HG02759 (cell line): ENCODE data around the gene LSM12.
"Not testable (repeated sequence)": the region's sequence is repeated elsewhere in the genome, so short reads cannot be mapped to it uniquely, and the experiment has no call there.

Experiments
- ATAC-seq: cut with Tn5 transposase; IDR thresholded peaks from one replicate; pipeline ENCODE4 v1.9.1; 2021; ENCODE audit warnings: mild to moderate bottlenecking, moderate library complexity; ENCODE audit not compliant: unreplicated experiment

The LSM12 gene

DNA sequence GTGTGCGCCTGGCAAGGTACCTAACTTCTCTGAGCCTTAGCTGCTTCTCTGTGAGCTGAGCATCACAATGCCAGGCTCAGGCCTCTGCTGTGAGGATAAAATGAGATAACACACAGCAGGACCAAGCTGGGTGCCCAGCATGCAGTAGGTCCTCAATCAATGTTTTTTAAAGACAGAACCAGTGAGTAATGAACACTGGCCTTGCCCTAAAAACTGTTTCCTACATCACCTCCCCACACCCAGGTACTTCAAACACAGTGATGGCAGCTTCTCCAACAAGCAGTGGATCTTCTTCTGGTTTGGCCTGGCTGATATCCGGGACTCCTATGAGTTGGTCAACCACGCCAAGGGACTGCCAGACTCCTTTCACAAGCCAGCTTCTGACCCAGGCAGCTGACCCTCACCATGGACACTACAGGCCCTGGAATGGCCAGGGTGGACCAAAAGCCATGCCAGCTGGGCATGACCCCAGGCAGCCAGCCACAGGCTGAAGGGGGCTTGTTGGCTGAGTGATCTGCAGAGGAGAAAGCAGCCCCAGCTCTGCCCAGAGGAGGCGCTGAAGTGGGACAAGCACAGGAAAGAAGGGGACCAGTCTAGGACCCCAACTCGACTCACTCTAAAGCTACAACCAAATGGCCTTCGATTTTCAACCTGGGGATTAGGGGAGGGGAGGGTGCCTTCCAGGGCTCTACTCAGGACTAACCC is 58.1 kb downstream of the LSM12 start:
- no peak for ATAC-seq

DNA sequence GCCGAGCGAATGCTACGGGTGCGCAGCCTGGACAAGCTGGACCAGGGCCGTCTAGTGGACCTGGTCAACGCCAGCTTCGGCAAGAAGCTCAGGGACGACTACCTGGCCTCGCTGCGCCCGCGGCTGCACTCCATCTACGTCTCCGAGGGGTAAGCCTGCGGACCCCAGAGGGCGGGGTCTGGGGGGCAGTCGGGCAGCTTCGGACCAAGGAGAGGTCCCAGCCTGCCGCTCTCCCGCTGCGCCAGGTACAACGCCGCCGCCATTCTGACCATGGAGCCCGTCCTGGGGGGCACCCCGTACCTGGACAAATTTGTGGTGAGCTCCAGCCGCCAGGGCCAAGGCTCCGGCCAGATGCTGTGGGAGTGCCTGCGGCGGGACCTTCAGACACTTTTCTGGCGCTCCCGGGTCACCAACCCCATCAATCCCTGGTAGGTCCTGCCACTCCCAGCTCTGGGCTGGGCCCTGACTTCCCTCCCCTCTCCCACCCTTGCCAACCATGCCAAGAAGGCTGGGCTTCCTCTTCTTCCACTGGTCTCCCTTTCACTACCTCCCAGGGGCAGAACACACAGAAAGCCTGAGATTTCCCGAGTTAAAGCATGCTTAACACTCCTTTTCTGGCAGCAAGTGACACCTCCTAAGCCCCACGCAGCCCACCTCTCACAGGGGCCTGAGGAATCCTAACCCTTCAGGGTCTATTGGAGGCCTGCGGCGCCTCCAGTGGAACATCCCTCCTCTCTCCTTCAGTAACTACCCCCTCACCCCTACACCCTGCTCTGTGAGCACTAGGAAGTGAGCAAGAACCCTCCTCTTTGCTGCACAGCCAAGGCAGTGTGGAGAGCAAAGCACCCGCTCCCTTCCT is 58.9 kb downstream of the LSM12 start:
- ATAC-seq: peak; percentile 10

DNA sequence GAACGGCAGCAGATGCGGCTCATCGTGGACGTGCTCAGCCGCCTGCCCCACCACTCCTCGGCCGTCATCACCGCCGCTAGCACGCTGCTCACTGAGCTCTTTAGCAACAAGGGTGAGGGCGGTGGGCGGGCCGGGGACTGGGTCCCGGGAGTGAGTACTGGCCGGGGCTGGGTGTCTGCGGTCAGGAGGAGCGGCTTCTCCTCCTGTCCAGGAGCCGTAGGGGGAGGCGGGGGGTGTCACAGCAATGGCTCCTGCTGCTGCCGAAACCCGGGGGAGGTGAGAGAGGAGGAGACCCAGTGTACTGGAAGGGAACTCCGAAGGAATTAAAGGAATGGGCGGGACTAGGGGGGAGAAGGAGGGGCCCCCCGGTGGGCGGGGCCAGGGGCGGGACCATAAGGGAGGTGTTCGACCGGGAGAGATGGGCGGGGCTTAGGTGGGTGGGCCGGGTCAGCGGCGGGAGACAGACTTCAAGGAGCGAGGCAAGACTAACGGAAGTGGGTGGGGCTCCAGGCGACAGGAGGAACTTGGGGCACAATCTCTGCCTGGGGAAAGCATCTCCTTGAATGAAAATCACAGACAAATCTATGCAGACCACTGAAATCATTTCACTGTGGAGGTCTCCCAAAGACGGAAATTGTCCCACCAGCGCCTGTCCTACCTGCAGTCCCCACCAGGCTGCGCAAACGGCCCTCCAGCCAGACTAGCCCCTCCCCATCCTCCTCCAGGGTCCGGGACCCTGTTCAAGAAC is 59.7 kb downstream of the LSM12 start:
- peak; percentile 73 for ATAC-seq

DNA sequence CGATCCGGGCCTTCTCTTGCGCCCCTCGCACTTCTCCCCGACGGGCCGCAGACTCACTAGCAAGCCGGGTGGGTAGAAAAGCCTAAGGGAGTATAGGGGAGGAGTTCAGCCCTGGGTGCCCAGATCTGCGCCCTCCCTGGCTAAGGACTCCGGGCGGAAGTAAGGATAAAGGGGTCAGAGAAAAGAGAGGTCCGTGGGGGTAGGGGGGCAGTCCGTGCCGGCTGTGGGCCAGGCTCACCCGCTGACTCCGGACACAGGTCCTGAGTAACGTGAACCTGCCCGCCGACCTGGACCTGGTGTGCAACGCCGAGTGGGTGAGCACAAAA is 60.2 kb downstream of the LSM12 start:
- ATAC-seq: no peak

DNA sequence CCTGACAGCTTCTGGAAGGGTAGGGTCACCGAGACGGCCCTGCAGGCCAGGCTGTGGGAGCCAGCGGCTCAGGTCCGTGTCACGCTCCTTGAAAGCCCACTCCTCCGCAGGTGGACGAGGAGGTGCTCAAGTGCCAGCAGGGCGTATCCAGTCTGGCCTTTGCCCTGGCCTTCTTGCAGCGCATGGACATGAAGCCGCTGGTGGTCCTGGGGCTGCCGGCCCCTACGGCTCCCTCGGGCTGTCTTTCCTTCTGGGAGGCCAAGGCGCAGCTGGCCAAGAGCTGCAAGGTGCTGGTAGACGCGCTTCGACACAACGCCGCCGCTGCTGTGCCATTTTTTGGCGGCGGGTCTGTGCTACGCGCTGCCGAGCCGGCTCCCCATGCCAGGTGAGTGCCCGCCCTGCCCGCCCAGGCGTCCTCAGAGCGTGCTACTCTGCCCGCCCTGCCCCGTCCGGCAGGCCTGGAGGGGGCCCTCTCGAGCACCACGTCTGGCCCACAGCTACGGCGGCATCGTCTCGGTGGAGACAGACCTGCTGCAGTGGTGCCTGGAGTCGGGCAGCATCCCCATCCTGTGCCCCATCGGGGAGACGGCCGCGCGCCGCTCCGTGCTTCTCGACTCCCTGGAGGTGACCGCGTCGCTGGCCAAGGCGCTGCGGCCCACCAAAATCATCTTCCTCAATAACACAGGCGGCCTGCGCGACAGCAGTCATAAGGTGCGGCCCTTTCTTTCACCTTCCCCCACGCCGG is 60.8 kb downstream of the LSM12 start:
- ATAC-seq: no peak

DNA sequence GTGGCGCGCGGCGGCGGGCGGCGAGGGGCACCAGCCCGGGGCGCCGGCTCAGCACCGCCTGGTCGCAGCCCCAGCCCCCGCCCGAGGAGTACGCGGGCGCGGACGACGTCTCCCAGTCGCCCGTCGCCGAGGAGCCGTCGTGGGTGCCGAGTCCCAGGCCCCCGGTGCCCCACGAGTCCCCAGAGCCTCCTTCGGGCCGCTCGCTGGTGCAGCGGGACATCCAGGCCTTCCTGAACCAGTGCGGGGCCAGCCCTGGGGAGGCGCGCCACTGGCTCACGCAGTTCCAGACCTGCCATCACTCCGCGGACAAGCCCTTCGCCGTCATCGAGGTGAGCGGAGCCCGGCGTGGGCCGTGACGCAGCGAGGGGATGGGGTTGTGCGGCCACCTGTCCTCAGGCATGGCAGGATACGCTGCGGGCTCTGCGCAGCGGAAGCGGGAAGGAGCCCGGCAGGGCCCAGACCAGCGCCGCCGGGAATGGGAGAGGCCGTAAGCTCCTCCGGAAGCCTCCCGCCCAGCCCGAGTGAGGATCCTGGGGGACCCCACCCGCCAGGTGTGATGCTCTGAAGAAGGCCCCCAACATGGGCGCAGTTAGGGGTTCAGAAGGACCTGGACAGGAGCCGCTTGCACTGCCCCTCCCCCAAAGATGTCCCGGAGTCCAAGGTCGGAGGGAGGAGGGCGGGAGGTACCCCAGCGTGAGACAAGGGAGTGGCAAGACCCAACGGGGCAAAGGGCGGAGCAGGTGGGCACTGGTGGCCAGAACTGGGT is 61.5 kb downstream of the LSM12 start:
- ATAC-seq: no peak

DNA sequence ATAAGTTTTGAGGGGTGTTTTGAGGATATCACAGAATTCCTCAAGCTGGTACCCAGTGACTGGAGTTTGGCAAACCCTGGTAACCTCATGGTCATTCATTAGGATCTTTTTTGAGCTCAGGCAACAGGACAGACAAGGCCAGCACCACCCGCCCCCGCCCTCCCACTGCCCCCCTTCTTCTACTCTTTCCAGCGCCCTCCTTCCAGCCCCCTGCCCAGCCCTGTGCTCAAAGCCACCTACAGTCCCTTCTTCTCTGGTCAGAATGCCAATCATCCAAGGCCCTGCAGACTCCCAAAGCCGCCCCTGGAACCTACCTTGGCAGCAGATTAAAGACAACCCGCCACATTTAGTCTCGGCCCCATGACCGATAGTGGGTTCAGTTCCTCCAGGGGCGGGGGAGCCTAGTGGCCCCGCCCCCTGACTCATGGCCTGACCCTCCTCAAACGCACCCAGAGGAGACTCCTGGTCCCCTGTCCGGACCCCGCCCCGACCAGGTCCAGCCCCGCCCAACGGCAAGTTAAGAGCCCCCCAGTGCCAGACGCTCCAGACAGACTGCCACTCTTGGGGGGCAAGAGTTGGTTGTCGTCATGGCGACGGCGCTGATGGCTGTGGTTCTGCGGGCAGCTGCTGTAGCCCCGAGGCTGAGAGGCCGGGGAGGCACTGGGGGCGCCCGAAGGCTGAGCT is 62.3 kb downstream of the LSM12 start, which contains the start of gene NAGS:
Gene NAGS, plus strand, starts transcription at position 546 of the 684 bp plus-strand sequence. Its CDS starts 42 bp downstream, at position 588.
- ATAC-seq: no peak

DNA sequence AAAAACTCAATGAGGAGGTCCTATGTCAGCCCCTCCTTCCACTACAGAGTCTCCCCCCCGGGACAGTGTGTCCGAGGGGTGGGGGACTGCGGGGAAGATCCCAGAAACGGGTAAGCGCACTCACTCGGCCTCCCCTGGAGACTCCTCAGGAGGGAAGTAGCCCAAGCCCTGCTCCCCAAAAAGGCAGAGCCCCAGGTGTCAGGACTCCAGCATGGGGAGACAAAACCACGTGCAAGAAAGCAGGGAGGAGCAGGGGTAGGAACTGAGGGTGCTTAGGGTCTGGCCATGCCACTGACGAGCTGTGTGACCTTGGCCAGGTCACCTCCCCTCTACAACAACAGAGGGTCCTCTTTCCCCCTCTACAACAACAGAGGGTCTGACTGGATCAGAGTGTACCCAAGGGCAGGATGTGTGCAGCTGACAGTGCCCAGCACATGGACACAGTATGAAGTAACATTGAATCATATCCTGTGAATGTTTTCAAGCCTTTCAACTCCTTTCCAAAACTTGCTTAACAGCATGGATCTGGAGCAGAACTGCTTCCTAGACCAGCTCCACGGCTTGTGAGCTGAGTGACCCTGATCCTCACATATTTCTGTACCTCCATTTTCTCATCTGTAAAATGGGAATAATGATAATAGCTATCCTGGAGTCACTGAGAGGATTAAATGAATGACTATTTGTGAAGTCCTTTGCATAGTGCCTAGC is 64.2 kb downstream of the LSM12 start:
- ATAC-seq: no peak

DNA sequence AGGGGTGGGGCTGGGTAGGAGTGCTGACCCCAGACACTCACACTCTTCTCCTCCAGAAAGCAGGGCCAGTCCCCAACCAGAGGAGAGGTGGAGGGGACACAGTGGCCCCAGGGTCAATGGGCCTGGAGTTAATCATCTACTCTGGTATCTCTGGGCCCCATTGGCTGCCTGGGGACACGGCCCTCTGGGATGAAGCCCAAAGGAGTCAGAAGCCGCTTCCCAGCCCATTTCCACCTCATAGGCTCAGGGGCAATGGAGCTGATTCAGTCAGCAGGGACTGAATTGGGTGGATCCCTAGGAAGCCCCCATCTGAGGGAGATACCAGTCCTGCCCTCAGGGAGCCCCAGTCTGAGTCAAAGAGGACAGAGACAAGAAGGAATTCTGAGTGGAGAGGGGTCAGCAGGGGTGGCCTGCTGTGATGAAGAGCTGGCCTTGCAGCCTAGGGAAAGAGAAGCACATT is 65.0 kb downstream of the LSM12 start:
- no peak for ATAC-seq

DNA sequence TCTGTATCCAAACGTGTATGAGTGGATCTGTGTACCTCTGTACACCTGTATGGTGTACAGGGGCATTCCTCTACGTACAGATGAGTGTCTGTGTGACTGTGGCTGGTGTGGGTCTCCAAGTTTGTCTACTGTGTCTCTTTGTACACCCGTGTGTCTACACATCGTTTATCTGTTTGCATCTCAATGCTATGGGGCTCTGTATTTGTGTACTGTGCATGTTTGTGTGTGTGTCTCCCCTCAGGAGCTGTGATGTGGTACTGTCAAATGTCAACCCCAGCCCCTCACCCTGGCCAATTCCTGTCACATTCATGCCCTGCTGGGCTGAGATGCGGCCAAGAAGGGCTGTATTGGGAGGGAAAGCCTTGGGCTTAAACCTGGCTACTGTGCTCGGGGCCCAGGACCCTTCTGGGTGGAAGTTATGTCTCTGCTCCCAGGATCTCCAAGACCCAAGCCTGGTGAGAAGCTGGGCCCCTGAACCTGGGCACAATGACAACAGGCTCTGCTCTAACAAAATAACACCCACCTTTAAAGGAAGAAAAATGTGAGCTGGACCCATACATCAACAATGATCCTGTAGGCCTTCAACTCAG is 65.5 kb downstream of the LSM12 start:
- no peak for ATAC-seq

DNA sequence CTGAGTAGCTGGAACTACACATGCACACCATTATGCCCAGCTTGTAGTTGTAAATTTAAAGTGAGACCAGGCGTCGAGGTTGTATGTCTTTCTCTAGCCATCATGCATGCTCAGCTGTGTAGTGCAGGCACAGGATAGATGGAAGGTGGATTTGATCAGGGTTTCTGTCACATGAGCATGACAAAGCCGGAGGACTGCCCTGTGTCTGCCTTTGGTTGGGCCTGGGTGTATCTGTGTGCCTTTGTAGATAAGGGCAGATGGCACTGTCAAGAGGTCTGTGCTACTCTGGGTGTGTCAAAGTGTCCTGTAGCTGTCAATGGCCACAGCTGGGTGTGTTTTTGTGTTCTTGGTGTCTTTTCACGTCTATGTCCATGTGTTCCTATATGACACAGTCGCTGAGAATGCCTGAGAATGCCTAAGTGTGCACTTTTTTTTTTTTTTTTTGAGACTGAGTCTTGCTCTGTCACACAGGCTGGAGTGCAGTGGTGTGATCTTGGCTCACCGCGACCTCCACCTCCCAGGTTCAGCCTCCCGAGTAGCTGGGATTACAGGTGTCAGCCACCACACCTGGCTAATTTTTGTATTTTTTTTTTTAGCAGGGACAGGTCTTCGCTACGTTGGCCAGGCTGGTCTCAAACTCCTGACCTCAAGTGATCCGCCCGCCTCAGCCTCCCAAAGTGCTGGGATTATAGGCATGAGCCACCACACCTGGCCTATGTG is 66.2 kb downstream of the LSM12 start:
- no peak for ATAC-seq

DNA sequence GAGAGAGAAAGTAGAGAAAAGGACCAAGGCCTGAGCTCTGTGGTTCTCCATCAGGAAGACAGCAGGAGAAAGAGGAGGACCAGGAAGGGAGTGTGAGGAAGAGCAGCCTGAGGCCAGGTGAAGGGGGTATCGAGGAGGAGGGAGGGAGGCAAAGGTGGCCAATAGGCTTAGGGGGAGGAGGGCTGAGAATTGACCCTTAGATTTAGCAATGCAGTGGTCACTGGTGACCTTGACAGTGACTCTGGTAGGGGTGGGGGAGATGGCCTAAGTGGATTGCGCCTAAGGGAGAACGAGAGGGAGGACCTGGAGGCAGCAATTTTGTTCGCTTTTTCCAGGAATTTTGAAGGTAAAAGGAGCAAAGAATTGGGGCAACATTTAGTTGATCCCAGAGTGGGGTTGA is 67.4 kb downstream of the LSM12 start:
- no peak for ATAC-seq

DNA sequence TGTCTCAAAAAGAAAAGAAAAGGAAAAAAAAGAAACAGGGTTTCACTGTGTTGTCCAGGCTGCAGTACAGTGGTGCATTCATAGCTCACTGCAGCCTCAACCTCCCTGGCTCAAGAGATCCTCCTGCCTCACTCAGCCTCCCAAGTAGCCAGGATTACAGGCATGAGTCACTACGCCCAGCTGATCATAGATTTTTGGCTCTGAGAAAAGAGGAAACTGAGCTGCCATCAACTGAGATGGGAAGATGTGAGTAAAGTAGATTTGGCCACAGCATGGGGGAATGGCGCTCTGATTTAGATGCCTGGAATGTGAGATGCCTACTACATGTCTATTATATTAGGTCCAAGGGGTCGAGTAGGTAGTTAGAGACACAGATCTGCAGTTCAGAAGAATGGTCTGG is 67.9 kb downstream of the LSM12 start:
- ATAC-seq: no peak

DNA sequence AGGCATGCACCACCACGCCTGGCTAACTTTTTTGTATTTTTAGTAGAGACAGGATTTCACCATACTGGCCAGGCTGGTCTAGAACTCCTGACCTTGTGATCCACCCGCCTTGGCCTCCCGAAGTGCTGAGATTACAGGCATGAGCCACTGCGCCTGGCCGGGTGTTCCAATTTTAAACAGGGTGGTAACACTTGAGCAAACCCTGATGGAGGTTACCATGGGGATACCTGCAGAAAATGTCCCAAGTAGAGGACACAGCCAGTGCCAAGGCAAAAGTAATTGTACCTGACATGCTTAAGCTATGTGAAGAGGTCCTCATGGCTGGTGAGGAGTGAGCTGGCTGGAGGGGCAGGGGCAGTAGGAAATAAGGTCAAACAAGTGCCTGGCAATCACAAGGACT is 69.3 kb downstream of the LSM12 start:
- ATAC-seq: not testable (repeated sequence)

DNA sequence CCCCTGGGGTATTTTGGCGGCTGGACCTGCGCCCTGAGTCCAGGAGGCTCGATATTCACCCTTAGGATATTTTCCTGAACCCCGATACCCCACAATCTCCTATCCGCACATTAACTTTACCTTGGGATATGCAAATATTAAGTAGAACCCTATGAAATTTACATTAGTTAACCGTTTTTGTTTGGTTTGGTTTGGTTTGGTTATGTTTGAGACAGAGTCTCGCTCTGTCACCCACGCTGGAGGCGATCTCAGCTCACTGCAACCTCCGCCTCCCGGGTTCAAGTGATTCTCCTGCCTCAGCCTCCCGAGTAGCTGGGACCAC is 71.4 kb downstream of the LSM12 start:
- ATAC-seq: no peak

DNA sequence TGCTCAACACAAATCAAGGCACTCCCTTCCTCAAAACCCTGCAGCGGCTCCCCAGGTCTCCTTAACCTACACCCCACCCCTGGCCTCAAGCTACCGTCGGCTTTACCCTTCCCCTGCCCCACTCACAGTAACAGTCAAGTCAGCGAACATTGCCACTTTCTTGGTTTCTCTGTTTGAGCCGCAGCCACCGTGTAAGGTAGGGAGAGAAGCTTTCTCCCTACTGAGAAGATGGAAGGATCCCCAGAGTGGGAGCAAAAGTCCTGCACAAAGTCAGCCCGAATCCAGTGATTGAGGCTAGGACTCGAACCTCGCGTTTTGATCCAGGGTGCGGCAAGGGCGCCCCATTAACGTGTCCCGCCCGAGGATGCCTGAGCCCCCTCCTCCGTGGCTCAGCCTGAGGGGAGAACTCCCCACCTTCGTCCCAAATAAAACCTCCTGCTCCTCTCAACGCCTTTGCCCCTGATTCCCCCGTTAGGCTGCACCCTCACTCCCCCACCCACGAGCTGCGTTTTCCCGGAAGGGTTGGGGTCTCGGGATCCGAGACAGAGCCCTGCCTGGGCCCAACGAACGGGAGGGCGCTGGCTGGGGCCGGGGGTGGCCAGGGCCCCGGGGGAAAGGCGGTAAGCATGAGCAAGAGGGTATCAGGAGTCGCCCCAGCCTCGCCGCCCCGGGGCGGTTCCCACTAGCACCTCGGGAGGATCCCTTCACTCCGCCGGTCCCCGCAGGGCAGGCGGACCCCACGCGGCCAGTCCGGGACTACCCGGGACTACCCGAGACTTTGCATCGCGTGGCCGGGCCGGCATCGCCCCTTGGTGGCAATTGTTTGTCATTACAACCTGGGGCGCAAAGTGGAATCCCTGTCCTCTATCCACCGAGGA is 72.0 kb downstream of the LSM12 start:
- ATAC-seq: no peak

DNA sequence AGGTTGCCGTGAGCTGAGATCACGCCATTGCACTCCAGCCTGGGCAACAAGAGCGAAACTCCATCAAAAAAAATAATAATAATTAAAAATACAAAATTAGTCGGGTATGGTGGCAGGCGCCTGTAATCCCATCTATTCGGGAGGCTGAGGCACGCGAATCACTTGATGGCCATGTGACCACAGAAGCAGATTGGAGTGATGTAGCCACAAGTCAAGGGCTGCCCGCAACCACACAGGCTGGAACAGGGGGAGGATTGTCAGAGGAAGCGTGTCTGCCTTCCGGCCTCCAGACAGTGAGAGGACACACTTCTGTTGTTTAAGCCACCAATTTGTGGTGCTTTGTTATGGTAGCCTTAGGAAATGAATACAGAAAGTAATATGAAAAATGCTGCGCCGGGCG is 73.8 kb downstream of the LSM12 start:
- ATAC-seq: no peak
